Fibroblast of lung (primary cell): Measurements from ENCODE around the gene BFSP2.

Experiments
- EZH2 ChIP-seq: IDR thresholded peaks from 2 replicates; pipeline ENCODE4 v1.5.1; 2012; ENCODE audit warnings: low read length, control low read depth, mild to moderate bottlenecking; ENCODE audit errors: missing control alignments
- TF ChIP-seq, protein P1 (sequence below), 2 donors: IDR thresholded peaks in 1 of 2; conservative IDR thresholded peaks in 1 of 2; 1 replicate in 1 of 2; 2 replicates in 1 of 2; pipeline ENCODE4 v1.5.1; 2011 to 2012; ENCODE audit warnings: low read length in 2 of 2, control low read depth in 1 of 2, inconsistent platforms in 1 of 2, low read depth in 1 of 2, mild to moderate bottlenecking in 1 of 2

DNA sequence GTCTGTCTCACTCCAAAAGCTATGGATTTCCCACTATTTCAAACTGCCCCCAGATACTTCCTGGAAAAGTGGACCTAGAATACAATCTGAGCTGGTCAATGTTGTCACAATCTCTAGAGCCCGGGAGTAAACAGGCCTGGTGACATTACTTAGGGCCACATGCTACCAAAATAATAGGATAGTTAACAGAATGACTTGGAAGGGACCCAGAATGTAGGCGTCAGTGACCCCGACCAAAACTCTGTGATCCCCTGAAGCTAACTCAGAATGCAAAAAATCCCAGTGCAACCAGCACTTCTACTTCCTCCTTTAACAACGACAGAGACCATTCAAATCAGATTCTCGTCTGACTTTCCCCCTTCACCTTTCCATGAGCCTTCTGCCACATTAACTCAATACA is 122.1 kb downstream of the BFSP2 start:
- TF ChIP-seq EZH2 = no peak
- TF ChIP-seq, protein P1, sequence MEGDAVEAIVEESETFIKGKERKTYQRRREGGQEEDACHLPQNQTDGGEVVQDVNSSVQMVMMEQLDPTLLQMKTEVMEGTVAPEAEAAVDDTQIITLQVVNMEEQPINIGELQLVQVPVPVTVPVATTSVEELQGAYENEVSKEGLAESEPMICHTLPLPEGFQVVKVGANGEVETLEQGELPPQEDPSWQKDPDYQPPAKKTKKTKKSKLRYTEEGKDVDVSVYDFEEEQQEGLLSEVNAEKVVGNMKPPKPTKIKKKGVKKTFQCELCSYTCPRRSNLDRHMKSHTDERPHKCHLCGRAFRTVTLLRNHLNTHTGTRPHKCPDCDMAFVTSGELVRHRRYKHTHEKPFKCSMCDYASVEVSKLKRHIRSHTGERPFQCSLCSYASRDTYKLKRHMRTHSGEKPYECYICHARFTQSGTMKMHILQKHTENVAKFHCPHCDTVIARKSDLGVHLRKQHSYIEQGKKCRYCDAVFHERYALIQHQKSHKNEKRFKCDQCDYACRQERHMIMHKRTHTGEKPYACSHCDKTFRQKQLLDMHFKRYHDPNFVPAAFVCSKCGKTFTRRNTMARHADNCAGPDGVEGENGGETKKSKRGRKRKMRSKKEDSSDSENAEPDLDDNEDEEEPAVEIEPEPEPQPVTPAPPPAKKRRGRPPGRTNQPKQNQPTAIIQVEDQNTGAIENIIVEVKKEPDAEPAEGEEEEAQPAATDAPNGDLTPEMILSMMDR (conservative IDR thresholded peaks at IDR 0.05 in 1 of 2, IDR thresholded peaks at IDR 0.05 in 1 of 2; ENCODE audit: low read depth in 1 of 2, low read length in 2 of 2) = no peak
